MCF 10A (cell line): ENCODE results near the gene IMMP2L. TPM values are rescaled to one million over a fixed set of nuclear protein-coding genes. Genes with fewer than 3 reads are reported as not detected.
A peak's percentile ranks its signal among the peaks of the same experiment; 100 is the strongest.

Experiments used
- BruUV-seq: library from RNA; stranded (reverse); fragments of 400-500 nt; replicated peaks from 2 replicates; lab custom pipeline; 2021; lab: Mats Ljungman, UMichigan
- CTCF ChIA-PET: fragments of 300-600 bp; sonication (Branson Sonifier 250); formaldehyde crosslinking; extraction: SDS; loops from one replicate; lab custom pipeline; 2021; ENCODE audit warnings: antibody characterized with exemption, inconsistent platforms; lab: Yijun Ruan, JAX
- POLR2A ChIA-PET: fragments of 300-600, 350-650 bp; sonication (Branson Sonifier 250); formaldehyde crosslinking; extraction: SDS; loops from one replicate; lab custom pipeline; 2020; ENCODE audit warnings: antibody characterized with exemption, inconsistent platforms; lab: Yijun Ruan, JAX
- DNase-seq: peaks from one replicate; pipeline ENCODE4 v3.0.0-alpha.2; 2018; ENCODE audit not compliant: unreplicated experiment
- H3K27ac Mint-ChIP-seq: one replicate; pipeline ENCODE4 v1.8.0; 2022; ENCODE audit warnings: mild to moderate bottlenecking, low read depth, mixed read lengths; ENCODE audit not compliant: unreplicated experiment
- H3K27me3 Mint-ChIP-seq: one replicate; pipeline ENCODE4 v1.8.0; 2022; ENCODE audit warnings: mixed read lengths; ENCODE audit not compliant: insufficient read depth, unreplicated experiment
- H3K36me3 Mint-ChIP-seq: one replicate; pipeline ENCODE4 v1.8.0; 2022; ENCODE audit warnings: mild to moderate bottlenecking, moderate library complexity, mixed read lengths; ENCODE audit not compliant: insufficient read depth, unreplicated experiment
- H3K4me1 Mint-ChIP-seq: one replicate; pipeline ENCODE4 v1.8.0; 2022; ENCODE audit warnings: mixed read lengths; ENCODE audit not compliant: insufficient read depth, unreplicated experiment
- H3K4me3 Mint-ChIP-seq: one replicate; pipeline ENCODE4 v1.8.0; 2022; ENCODE audit warnings: mild to moderate bottlenecking, moderate library complexity, mixed read lengths; ENCODE audit not compliant: unreplicated experiment
- H3K9me3 Mint-ChIP-seq: one replicate; pipeline ENCODE4 v1.8.0; 2022; ENCODE audit warnings: mixed read lengths; ENCODE audit not compliant: unreplicated experiment
- CTCF ChIP-seq: fragments of 200-600 bp; IDR thresholded peaks from one replicate; pipeline ENCODE4 v1.8.0; 2022; ENCODE audit warnings: antibody characterized with exemption, mild to moderate bottlenecking; ENCODE audit not compliant: unreplicated experiment
- intact Hi-C: fragments of 100-400 bp; cut with micrococcal nuclease; formaldehyde crosslinking; loops from 2 replicates; pipeline ENCODE4 v1.14.1; 2022
- total RNA-seq: library from RNA; stranded (reverse); gene quantifications from 2 replicates; pipeline ENCODE4 v1.2.3, GENCODE V29; 2022

IMMP2L gene
- total RNA-seq, 1 experiment from 2014 or later = 23.7 TPM

GRCh38 chr7:111098926-111099250, 463.4 kb downstream of the IMMP2L start:
- Mint-ChIP-seq H3K36me3 (no peaks in the 10 kb centered on the region), H3K27me3 (no peaks in the 10 kb centered on the region), H3K27ac (no peak overlapping the region), H3K9me3 (no peaks in the 10 kb centered on the region), H3K4me3 (no peak overlapping the region), H3K4me1 (no peaks in the 10 kb centered on the region)
- no TSS peak for BruUV-seq
- no peak for DNase-seq
- POLR2A ChIA-PET = no interaction called here
- no peak for TF ChIP-seq CTCF
- CTCF ChIA-PET = interaction anchor here (0.5 to 1.5 kb wide), 11 partner anchors 11 to 1776 kb away, joined by 3 to 5 read pairs (median 3); no protein-coding TSS in a partner anchor
- intact Hi-C loops = loop anchor here (10.0 kb wide), 1 partner anchor 1254 kb away; no protein-coding TSS in a partner anchor

- intact Hi-C loops = loop anchor here (10.0 kb wide), 1 partner anchor 1253 kb away; no protein-coding TSS in a partner anchor
- POLR2A ChIA-PET = no interaction called here
- CTCF ChIA-PET = interaction anchor here (0.5 to 1.5 kb wide), 10 partner anchors 12 to 1775 kb away, joined by 3 to 4 read pairs (median 4); no protein-coding TSS in a partner anchor
- no peaks in the 10 kb centered on the region for H3K36me3 Mint-ChIP-seq
- peak; percentile 46 for DNase-seq
- no peaks in the 10 kb centered on the region for H3K27me3 Mint-ChIP-seq
- no TSS peak for BruUV-seq
- H3K4me1 Mint-ChIP-seq = no peaks in the 10 kb centered on the region
- no peak overlapping the region for H3K27ac Mint-ChIP-seq
- TF ChIP-seq CTCF = peak; percentile 53
- no peaks in the 10 kb centered on the region for H3K9me3 Mint-ChIP-seq
- no peak overlapping the region for H3K4me3 Mint-ChIP-seq
Measured at GRCh38 chr7:111098011-111098925, 464.0 kb downstream of the IMMP2L start.

- no peak overlapping the region for H3K4me3 Mint-ChIP-seq
- no peak for TF ChIP-seq CTCF
- intact Hi-C loops = loop anchor here (10.0 kb wide), 1 partner anchor 1252 kb away; no protein-coding TSS in a partner anchor
- no peak overlapping the region for H3K27ac Mint-ChIP-seq
- no peaks in the 10 kb centered on the region for H3K27me3 Mint-ChIP-seq
- H3K4me1 Mint-ChIP-seq = no peaks in the 10 kb centered on the region
- DNase-seq = no peak
- ChIA-PET POLR2A (interaction anchor here (1.0 kb wide), 1 partner anchor 79 kb away, joined by 4 read pairs; no protein-coding TSS in a partner anchor), CTCF (no interaction called here)
- BruUV-seq = no TSS peak
- H3K36me3 Mint-ChIP-seq = no peaks in the 10 kb centered on the region
- no peaks in the 10 kb centered on the region for H3K9me3 Mint-ChIP-seq
Measured at GRCh38 chr7:111096997-111097396, 465.3 kb downstream of the IMMP2L start.

- H3K27ac Mint-ChIP-seq = no peak overlapping the region
- H3K4me3 Mint-ChIP-seq = no peak overlapping the region
- ChIA-PET CTCF (interaction anchor here (0.5 to 1.3 kb wide), 3 partner anchors 637 to 1249 kb away, joined by 3 read pairs; no protein-coding TSS in a partner anchor), POLR2A (no interaction called here)
- no peaks in the 10 kb centered on the region for H3K27me3 Mint-ChIP-seq
- no peaks in the 10 kb centered on the region for H3K36me3 Mint-ChIP-seq
- no peaks in the 10 kb centered on the region for H3K9me3 Mint-ChIP-seq
- intact Hi-C loops = loop anchor here (10.0 kb wide), 1 partner anchor 1250 kb away; no protein-coding TSS in a partner anchor
- BruUV-seq = no TSS peak
- no peak for DNase-seq
- no peak for TF ChIP-seq CTCF
- H3K4me1 Mint-ChIP-seq = no peaks in the 10 kb centered on the region
Measured at GRCh38 chr7:111094419-111094818, 467.9 kb downstream of the IMMP2L start.
